ENCODE measurements around the gene XXYLT1.

DNA sequence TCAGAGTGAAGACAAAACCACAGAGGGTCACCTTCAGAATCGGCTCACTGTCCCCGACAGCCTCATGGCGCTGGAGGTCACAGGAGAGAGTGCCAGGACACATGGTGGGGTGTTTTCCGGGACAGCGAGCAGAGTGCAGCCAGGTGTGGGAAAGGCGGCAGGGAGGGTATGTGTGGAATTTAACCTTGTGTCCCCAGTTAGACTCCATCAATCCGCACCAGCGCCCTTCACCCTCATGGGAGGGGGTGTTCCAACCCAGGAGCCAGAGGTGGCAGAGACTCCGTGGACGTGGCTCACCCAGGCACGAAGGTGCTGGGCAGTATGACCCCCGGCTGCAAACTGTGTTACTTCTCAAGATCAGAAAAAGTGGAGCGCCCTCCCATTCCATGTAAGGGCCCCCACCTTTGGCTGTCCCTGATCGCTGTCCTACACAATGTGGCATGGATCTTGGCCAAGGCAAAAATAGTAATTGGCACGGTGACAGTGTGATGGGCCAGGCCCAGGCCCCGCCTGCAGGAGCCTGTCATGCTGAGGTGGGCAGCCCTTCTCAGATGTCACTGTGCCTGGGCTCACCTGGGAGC is 190.3 kb downstream of the XXYLT1 start:
- TF ChIP-seq, protein P1, sequence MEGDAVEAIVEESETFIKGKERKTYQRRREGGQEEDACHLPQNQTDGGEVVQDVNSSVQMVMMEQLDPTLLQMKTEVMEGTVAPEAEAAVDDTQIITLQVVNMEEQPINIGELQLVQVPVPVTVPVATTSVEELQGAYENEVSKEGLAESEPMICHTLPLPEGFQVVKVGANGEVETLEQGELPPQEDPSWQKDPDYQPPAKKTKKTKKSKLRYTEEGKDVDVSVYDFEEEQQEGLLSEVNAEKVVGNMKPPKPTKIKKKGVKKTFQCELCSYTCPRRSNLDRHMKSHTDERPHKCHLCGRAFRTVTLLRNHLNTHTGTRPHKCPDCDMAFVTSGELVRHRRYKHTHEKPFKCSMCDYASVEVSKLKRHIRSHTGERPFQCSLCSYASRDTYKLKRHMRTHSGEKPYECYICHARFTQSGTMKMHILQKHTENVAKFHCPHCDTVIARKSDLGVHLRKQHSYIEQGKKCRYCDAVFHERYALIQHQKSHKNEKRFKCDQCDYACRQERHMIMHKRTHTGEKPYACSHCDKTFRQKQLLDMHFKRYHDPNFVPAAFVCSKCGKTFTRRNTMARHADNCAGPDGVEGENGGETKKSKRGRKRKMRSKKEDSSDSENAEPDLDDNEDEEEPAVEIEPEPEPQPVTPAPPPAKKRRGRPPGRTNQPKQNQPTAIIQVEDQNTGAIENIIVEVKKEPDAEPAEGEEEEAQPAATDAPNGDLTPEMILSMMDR (IDR thresholded peaks at IDR 0.05) = no peak
- no peak for TF ChIP-seq EP300 (IDR thresholded peaks at IDR 0.05)
- no peak for TF ChIP-seq POLR2A (IDR thresholded peaks at IDR 0.05)

Measured in tibial nerve (tissue), 4 donors.